WERI-Rb-1 (cell line): ENCODE data around the gene FIZ1.

Experiments
- DNase-seq: peaks from one replicate; pipeline ENCODE4 v3.0.0-alpha.2; 2020
- H3K27ac ChIP-seq: fragments of 250-450 bp; sonication (Bioruptor Pico); 2 replicates; pipeline ENCODE4 v1.5.1; 2020; ENCODE audit warnings: mild to moderate bottlenecking, moderate library complexity
- H3K27me3 ChIP-seq: fragments of 250-450 bp; sonication (Bioruptor Pico); 2 replicates; pipeline ENCODE4 v1.5.1; 2021; ENCODE audit warnings: mild to moderate bottlenecking, low read depth, moderate library complexity; ENCODE audit not compliant: insufficient read depth, severe bottlenecking
- H3K36me3 ChIP-seq: fragments of 250-450 bp; sonication (Bioruptor Pico); 2 replicates; pipeline ENCODE4 v1.5.1; 2020; ENCODE audit warnings: mild to moderate bottlenecking, moderate library complexity
- H3K4me3 ChIP-seq: 2 replicates; pipeline ENCODE4 v1.5.1; 2011; ENCODE audit warnings: low read depth, mild to moderate bottlenecking, control low read depth, low read length
- H3K9me3 ChIP-seq: fragments of 250-450 bp; sonication (Bioruptor Pico); 2 replicates; pipeline ENCODE4 v1.5.1; 2021; ENCODE audit warnings: mild to moderate bottlenecking, moderate library complexity; ENCODE audit not compliant: severe bottlenecking
- TF ChIP-seq, protein P1 (sequence below): IDR thresholded peaks from 2 replicates; pipeline ENCODE4 v1.5.1; 2011; ENCODE audit warnings: low read depth, mild to moderate bottlenecking, control low read depth, inconsistent platforms, low read length

FIZ1 gene

DNA sequence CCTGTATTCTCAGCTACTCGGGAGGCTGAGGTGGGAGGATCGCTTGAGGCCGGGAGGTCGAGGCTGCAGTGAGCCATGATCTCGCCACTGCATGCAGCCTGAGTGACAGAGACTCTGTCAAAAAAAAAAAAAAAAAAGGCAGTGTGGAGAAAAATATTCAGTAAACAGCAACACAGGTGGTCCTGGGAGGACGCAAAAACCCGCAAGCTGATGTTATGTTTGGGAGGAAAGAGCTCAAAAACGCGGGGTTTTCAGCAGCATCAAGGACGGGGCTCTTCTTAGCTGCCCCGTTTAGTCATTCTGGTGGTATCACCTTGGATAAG, 25.6 kb upstream of the FIZ1 start:
- no peak for DNase-seq
- no peaks in the 10 kb centered on the region for H3K27me3 ChIP-seq
- H3K36me3 ChIP-seq: peaks cover 10% of the 10 kb centered on the region
- H3K4me3 ChIP-seq: peak overlapping the region; percentile 58
- TF ChIP-seq, protein P1, sequence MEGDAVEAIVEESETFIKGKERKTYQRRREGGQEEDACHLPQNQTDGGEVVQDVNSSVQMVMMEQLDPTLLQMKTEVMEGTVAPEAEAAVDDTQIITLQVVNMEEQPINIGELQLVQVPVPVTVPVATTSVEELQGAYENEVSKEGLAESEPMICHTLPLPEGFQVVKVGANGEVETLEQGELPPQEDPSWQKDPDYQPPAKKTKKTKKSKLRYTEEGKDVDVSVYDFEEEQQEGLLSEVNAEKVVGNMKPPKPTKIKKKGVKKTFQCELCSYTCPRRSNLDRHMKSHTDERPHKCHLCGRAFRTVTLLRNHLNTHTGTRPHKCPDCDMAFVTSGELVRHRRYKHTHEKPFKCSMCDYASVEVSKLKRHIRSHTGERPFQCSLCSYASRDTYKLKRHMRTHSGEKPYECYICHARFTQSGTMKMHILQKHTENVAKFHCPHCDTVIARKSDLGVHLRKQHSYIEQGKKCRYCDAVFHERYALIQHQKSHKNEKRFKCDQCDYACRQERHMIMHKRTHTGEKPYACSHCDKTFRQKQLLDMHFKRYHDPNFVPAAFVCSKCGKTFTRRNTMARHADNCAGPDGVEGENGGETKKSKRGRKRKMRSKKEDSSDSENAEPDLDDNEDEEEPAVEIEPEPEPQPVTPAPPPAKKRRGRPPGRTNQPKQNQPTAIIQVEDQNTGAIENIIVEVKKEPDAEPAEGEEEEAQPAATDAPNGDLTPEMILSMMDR: no peak
- peak overlapping the region; percentile 91 for H3K27ac ChIP-seq
- H3K9me3 ChIP-seq: peaks cover 3% of the 10 kb centered on the region

DNA sequence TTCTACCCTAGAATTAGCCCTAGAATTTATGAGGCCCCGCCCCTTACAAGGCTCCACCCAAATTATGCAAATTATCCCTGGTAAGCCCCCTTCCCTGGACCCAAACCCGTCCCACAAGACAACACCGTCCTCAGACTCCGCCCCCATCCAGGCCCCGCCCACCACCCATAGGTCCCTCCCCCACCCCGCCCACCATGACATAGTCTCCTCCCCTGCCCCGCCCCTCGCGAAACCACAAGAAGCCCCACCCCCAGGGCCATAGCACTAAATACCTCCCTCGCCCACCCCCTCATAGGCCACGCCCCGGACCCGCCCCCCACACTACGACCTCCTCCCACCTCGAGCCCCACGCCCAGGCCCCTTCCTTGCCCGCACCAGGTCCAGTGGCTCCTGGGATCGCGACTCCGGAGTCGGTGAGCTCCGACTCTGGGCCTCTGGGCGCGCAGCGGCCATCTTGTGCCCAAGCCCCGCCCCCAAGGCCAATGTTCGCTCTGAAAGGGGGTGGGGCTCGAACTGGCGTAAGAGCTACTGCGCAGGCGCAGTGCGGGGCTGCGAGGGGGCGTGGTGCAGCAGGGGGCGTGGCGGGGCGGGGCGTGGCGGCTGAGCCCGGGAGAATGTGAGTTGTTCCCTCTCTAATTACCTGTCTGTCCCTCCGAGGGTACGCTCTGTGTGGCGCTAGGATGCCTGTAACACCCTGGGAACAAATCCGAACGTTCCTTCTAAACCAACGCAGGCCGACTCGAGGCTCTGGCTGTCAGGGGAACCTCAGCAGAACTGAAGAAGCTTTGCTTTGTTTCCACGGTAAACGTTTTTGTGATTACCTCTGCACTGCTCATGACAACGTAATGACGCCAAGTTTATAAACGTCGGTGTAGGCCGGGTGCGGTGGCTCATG, 25.0 kb upstream of the FIZ1 start, which contains the start of gene ZNF784:
Gene ZNF784, minus strand, starts transcription at position 458 of the 895 bp plus-strand sequence. Its CDS starts 5 bp downstream, at position 453.
- Histone ChIP-seq H3K27ac (peak within 1 kb of the TSS; percentile 91), H3K4me3 (peak within 1 kb of the TSS; percentile 58), H3K36me3 (peaks cover 10% of the 10 kb centered on the region), H3K9me3 (peaks cover 3% of the 10 kb centered on the region), H3K27me3 (no peaks in the 10 kb centered on the region)
- peak; percentile 90 for DNase-seq
- TF ChIP-seq, protein P1: no peak

- TF ChIP-seq, protein P1: no peak
- Histone ChIP-seq H3K27me3 (no peaks in the 10 kb centered on the region), H3K27ac (peak overlapping the region; percentile 36; the same call in 1 of the 2 replicates), H3K36me3 (peaks cover 10% of the 10 kb centered on the region), H3K4me3 (peak overlapping the region; percentile 2; the same call in 1 of the 2 replicates), H3K9me3 (peaks cover 3% of the 10 kb centered on the region)
- no peak for DNase-seq
Observed at GRCh38 chr19:55623561-55623960, 24.2 kb upstream of the FIZ1 start.

- H3K36me3 ChIP-seq: peaks cover 10% of the 10 kb centered on the region
- H3K27ac ChIP-seq: no peak overlapping the region
- no peak for DNase-seq
- peaks cover 3% of the 10 kb centered on the region for H3K9me3 ChIP-seq
- H3K27me3 ChIP-seq: no peaks in the 10 kb centered on the region
- TF ChIP-seq, protein P1: no peak
- H3K4me3 ChIP-seq: no peak overlapping the region
Observed at GRCh38 chr19:55623130-55623529, 23.8 kb upstream of the FIZ1 start.

DNA sequence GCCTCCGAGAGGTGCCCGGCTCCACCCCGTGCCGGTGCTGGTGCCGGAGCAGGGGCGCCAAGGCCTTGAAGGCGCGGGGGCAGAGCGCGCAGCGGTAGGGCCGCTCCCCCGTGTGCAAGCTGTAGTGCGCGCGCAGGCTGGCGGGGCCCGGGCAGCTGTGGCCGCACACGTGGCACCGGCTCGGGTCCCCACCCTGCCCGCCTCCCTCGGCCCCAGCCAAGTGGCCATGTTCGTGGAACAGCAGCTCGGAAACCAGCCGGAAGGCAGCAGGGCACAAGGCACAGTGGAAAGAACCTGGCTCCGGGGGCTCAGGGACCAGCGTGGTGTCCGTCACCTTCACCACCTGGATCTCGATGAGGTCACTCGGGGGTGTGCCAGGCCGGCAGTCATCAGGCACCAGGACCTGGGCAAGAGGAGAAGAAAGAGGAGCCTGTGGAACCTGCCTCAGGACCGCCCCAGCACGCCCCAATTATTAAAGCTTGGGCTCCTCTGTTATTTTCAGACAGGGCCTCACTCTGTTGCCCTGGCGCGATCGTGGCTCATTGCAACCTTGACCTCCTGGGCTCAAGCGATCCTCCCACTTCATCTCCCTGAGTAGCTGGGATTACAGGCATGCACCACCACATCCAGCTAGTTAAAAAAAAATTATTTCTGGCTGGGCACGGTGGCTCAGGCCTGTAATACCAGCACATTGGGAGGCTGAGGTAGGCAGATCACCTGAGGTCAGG, 23.1 kb upstream of the FIZ1 start:
- TF ChIP-seq, protein P1: no peak
- Histone ChIP-seq H3K4me3 (no peak overlapping the region), H3K36me3 (peaks cover 17% of the 10 kb centered on the region), H3K27me3 (no peaks in the 10 kb centered on the region), H3K9me3 (peaks cover 3% of the 10 kb centered on the region), H3K27ac (no peak overlapping the region)
- no peak for DNase-seq
